ENCODE data around the gene IL4R.
A peak's percentile ranks its signal among the peaks of the same experiment; 100 is the strongest.
"Not testable (repeated sequence)": the region's sequence is repeated elsewhere in the genome, so short reads cannot be mapped to it uniquely, and the experiment has no call there.

IL4R gene

GRCh38 chr16:27316038-27316680 lies 2.4 kb downstream of the IL4R start:
- no peak for DNase-seq

DNA sequence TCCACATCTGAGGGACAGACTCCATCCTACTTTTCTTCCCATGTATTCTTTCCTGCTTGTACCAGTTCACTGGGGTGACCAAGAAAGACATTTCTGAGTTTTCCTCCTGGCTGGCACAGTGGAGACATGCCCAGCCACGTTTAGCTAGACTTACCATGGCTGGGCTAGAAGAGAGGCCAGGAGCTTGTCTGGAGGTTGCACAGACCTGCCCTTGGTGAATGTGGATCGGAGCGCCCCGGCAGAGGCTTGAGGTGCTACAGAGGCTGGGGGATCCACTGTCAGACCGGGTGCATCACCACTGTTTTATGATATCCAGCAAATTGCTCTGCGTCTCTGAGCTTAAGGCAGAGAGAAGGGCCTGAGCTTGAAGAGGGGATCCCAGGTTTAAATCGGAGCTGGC lies 3.5 kb downstream of the IL4R start:
- DNase-seq, result no peak

DNA sequence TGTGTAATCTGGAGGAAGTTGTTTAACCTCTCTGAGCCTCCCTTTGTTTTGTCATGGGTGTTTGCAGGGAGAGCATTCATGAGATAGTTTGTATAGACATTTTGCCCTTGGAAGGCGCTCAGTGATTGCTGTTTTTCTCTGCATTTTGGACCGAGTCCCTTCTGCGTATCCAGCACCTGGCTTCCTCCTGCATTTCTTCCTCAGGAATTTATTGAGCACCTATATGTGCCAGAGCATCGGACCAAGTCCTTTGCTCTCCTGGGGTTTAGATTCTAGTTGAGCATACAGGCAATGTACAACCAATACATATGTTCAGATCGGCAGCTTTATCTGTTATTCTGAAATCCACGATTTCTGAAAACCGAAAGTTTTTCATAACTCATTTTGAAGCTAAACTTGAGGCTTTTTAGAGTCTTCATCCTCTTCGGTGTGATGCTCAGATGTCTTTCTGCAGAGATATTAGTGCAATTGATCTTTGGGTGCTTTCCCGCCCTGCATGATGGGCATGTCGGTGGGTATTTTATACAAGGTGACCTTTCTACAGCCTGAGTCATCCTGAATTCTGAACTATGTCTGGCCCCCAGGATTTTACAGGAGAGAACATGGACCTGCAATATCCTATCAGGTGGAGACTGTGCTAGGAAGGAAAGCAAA lies 4.1 kb downstream of the IL4R start:
- DNase-seq, result no peak

DNA sequence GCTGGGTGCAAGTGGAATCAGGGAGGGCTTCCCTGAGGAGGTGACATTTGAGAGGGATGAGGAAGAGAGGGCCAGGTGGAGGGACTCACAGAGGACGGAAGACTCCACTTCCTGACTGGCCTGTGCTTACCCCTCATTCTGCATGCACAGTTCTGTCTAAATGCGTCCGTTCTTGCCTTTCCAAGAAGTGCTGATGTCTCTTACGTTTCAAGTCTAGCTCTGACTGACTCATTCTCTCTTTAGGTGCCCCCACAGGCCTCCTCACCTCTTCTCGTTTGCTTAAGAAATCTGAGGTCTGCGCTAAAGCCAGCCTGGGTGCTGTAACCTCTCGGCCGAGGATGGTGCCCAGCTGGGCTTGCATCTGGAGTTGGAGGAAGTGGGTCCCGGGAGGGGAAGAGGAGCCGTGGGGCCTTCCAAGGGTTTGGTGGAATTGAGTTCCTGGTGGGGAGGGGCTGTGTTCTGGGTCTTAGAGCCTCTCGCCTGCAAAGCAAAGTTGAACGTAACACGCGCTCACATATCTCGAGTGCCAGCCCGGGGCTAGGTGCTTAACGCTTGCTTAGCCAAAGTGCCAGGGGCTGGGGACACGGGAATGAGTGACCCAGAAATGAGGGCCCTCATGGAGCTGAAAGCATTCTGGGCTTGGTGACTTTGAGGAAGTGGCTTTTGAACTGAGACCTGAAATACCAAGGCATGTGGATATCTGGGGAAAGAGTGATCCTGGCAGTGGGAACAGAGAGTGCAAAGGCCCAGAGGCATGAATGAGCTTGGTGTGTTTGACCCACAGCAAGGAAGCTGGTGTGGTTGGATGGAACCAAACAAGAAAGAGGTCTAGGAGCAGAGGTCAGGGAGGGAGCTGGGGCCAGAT lies 4.8 kb downstream of the IL4R start:
- DNase-seq, result peak; percentile 43

DNA sequence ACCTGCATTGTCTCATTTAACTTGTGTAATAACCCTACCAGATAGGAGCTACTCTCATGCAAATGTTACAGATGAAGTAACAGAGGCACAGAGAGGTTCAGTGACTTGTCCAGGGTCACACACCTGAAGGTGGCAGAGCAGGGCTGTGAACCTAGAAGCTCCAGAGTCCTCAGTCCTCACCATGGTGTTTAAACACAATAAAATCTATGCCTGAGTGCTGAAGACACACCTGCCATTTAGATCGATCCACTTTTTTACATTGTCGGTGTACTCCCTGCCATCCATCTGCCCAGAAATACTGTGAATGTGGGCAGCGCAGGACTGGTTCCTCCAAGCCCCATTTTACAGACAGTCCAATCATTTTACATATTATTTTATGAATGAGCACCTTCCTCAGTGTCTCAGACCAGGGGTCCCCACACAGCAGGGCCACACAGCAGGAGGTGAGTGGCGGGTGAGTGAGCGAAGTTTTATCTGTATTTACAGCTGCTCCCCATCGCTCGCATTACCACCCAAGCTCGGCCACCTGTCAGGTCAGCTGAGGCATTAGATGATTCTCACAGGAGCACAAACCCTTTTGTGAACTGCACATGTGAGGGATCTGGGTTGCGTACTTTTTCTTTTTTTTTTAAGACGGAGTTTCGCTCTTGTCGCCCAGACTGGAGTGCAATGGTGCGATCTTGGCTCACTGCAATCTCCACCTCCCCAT lies 5.6 kb downstream of the IL4R start:
- DNase-seq, result no peak

- no peak for DNase-seq
Observed at GRCh38 chr16:27320261-27321012, 6.7 kb downstream of the IL4R start.

- DNase-seq, result no peak
Observed at GRCh38 chr16:27321013-27321915, 7.5 kb downstream of the IL4R start.

GRCh38 chr16:27322858-27323780 lies 9.3 kb downstream of the IL4R start:
- DNase-seq, result no peak

DNA sequence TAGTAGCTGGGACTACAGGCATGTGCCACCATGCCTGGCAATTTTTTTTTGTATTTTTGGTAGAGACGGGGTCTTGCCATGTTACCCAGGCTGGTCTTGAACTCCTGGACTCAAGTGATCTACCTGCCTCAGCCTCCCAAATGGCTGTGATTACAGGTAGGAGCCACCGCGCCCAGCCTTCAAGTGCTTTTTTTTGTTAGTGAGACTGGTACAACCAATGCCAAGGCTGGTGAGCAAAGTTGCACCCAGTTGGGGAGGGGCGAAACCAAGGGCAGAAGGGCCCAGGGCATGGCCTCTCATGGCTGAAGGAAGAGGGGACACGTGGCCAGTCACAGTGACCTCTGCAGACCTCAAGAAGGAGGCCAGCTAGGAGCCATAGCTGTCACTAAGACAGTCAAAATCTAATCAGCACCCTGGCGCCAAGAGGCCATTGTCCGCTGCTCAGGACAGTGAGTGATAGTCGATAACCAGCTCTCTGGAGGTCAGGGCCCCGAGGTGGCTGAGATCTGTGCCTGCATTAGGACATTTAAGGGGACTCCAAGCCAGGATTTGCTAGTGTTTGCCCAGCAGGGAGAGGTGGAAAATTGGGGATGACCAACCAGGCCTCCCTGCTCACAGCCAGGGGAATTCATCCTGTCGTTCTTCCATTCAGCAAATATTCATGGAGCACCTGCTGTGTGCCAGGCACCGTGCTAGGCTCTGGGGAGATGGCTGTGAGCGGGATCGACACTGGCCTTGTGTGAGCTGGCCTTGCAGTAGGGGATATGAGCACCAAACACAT lies 10.2 kb downstream of the IL4R start:
- DNase-seq, result no peak

- no peak for DNase-seq
Observed at GRCh38 chr16:27324851-27325301, 11.1 kb downstream of the IL4R start.

DNA sequence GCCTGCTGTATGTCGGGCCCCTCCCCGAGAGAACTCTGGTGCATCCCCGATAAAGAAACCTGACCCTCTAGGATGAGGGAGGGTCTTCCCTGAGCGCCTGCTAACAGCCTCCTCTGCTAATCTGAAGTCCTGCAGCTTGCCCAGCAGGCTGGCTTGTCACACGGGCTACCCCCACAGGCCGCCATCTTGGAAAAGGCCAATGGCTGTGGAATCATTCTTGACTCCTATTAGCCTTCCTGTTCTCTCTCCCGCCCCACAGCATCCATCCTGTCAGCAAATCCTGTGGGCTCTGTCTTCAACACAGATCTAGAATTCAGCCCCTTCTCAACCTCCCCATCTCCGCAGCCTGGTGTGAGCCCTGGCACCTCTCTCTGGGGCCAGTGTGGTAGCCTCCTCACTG lies 12.0 kb downstream of the IL4R start:
- DNase-seq, result no peak

GRCh38 chr16:27326251-27326650 lies 12.5 kb downstream of the IL4R start:
- DNase-seq, result no peak

- DNase-seq, result peak; percentile 41
Observed at GRCh38 chr16:27326738-27327585, 13.2 kb downstream of the IL4R start.

DNA sequence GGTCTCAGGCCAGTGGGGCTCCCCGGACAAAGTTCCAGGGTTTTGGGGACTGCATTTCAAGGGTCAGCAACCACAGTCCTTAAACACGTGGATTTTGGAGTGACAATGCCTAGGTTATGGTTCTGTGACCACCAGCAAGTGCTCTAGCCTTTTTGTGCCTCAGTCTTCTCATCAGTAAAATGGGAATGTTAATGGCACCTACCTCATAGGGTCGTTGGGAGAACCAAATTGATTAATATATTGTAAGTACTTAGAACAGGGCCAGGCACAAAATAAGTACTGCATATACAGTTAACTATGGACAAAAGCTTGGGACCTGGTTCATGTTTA lies 13.8 kb downstream of the IL4R start:
- no peak for DNase-seq

- DNase-seq, result no peak
Observed at GRCh38 chr16:27328937-27329336, 15.2 kb downstream of the IL4R start.

DNA sequence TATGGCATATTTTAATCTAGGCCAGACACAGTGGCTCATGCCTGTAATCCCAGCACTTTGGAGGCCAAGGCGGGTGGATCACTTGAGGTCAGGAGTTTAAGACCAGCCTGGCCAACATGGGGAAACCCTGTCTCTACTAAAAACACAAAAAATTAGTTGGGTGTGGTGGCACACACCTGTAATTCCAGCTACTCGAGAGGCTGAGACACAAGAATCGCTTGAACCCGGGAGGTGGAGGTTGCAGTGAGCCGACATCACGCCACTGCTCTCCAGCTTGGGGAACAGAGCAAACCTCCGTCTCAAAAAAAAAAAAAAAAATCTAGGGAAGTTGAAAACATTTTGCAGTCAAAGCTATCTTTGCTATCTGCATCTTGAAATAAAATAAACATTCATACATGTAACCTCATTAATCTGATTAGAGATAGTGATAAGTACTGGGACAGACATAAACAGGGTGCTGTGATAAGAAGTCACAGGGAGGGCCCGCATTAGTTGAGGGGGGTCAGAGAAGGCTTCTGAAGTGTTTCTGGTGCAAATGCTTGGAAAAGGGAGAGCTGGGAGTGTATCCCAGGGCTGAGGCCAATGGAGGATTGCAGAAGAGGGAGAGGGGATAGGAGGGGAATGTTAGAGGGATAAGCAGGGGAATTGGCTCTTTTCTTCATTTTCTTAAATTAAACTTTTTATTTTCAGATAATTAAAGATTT lies 15.8 kb downstream of the IL4R start:
- DNase-seq, result not testable (repeated sequence)

- no peak for DNase-seq
Observed at GRCh38 chr16:27330542-27330941, 16.8 kb downstream of the IL4R start.

DNA sequence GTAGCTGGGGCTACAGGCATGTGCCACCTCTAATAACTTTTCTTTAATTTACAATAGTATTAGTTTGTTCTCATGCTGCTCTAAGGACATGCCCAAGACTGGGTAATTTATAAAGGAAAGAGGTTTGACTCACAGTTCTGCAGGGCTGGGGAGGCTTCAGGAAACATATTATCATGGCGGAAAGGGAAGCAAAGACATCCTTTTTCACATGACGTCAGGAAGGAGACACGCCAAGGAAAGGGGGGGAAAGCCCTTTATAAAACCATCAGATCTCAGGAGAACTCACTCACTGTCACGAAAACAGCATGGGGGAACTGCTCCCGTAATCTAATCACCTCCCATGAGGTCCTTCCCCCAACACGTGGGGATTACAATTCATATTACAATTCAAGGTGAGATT lies 18.3 kb downstream of the IL4R start:
- no peak for DNase-seq

Measured in NK-92 treated with Interleukin-12 subunit alpha and Interleukin-12 subunit beta, amount 100 ng/mL, for 24 hours (cell line).